Neural cell (in vitro differentiated cells): ENCODE data around the gene EYS.

Experiments used
- CTCF ChIP-seq: fragments of 450-650 bp; IDR thresholded peaks from 2 replicates; pipeline ENCODE4 v1.5.1; 2014; ENCODE audit warnings: antibody characterized with exemption, mild to moderate bottlenecking, moderate library complexity; ENCODE audit not compliant: poor library complexity, severe bottlenecking
- EP300 ChIP-seq: fragments of 450-650 bp; conservative IDR thresholded peaks from 2 replicates; pipeline ENCODE4 v1.6.1; 2014; ENCODE audit warnings: antibody characterized with exemption, mild to moderate bottlenecking, moderate library complexity; ENCODE audit not compliant: poor library complexity, severe bottlenecking
- EZH2 ChIP-seq: fragments of 200-600, 300-800 bp; shearing (Covaris generic), sonication (generic); IDR thresholded peaks from 2 replicates; pipeline ENCODE4 v1.6.1; 2014; ENCODE audit warnings: antibody characterized with exemption, low read length, borderline replicate concordance, mild to moderate bottlenecking; ENCODE audit not compliant: insufficient read depth, poor library complexity, severe bottlenecking
- MXI1 ChIP-seq: fragments of 450-650 bp; conservative IDR thresholded peaks from 2 replicates; pipeline ENCODE4 v1.6.1; 2014; ENCODE audit warnings: antibody characterized with exemption, mild to moderate bottlenecking; ENCODE audit not compliant: poor library complexity, severe bottlenecking
- RAD21 ChIP-seq: fragments of 450-650 bp; conservative IDR thresholded peaks from 2 replicates; pipeline ENCODE4 v1.6.1; 2014; ENCODE audit warnings: antibody characterized with exemption, mild to moderate bottlenecking, moderate library complexity
- SMC3 ChIP-seq: fragments of 450-650 bp; conservative IDR thresholded peaks from 2 replicates; pipeline ENCODE4 v1.6.1; 2014; ENCODE audit warnings: antibody characterized with exemption, mild to moderate bottlenecking, moderate library complexity; ENCODE audit not compliant: poor library complexity

GRCh38 chr6:64146876-64147275, 1560.2 kb downstream of the EYS start:
- TF ChIP-seq CTCF (no peak), RAD21 (no peak), EZH2 (no peak), EP300 (no peak), SMC3 (no peak), MXI1 (no peak)
